NCI-H146 treated with DMSO at 0.1 percent for 48 hours (cell line): ENCODE measurements around the gene HPCAL1.

ENCODE experiments used
- DNase-seq: peaks from one replicate; lab custom pipeline; 2025; ENCODE audit not compliant: unreplicated experiment; lab: John Stamatoyannopoulos, UW

The HPCAL1 gene

DNA sequence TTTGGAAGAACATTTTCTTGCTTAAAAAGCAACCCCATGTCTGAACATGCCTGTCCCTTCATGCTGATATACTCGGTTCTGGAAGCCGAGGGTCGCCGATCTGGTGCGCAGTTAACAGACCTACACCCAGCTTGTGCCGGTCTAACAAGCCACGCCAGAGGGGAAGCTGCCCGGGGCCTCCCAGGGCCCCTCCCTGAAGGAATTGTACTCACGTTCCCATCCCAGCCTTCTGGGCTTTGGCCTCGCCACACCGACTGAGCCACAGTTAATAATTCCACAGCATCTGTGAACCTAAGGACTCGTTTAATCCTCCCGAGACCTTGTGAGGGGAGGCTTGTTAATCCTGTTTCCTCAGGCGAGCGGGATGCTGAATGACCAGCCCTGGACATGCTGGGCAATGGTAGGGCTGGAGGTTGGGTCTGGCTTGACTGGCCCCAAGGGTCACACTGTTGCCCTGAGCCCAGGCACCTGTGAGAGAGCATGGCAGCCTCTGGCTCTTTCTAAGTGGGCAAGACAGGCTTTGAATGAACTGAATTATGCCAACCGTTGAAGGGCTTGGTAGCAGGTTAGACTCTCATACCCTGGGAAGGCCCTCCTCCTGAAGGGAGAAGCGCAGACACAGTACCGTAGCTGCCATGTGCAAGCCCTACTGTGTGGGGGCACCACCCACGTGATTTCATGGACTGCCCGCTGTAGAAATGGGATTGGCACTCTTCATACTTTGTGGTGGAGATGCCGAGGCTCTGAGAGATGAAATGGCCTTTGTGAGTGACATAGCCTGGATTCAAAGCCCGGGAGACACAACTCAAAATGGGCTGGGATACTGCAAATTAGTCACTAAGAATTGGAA lies 173.3 kb downstream of the HPCAL1 start:
- DNase-seq: no peak

DNA sequence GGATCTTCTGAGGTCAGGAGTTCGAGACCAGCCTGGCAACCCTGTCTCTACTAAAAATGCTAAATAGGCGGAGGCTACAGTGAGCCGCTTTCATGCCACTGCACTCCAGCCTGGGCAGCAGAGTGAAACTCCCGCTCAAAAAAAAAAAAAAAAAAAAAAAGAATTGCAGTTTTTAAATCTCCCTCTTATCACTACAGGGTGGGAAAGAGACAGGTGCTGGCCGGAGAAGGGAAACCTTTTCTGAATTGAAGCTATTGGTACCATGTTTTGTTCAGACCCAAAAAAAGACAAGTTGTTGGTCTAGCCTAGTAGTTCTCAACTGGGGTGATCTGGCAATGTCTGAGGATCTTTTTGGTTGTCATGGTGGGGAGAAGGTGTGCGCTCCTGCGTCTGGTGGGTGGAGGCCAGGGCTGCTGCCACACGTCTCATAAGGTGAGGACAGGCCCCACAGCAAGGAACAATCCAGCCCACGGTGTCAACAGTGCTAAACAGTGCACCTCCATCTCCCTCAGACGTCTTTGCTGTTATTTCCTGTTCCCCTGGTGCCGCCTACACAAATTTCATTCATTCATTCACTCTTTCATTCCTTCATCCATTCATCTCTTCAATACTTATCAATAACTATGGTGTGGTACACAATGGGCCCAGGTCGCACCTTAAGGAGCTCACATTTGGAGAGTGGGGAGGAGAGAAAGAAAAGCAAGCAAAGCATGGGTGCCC lies 174.2 kb downstream of the HPCAL1 start:
- DNase-seq: no peak
